ENCODE measurements around the gene KIFBP. TPM values are rescaled to one million over a fixed set of nuclear protein-coding genes. Genes with fewer than 3 reads are reported as not detected.

Gene KIFBP
- polyA plus RNA-seq, 1 experiment = 27.4 TPM

DNA sequence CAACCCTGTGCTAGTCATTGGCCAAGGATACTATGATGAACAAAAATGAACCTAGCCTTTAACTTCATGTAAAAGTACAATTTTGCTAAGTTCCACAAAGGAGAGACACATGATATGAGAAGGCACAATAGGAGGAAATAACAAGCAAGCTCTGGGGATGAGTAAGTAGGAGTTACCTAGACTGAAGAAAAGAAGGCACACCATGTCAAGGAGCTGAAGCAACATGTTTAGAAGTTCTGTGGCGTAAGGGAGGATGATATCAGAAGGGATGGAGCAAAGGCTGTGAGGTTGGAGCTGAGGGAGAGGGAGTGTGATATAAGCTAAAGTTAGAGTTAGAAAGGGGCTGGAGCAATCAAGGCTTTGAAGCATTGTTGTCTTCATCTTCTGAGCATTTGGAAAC is 25.6 kb downstream of the KIFBP start:
- CTCF ChIA-PET = interaction anchor here (0.6 to 2.8 kb wide), 4 partner anchors 9 to 391 kb away, joined by 3 to 12 read pairs (median 4); no protein-coding TSS in a partner anchor

DNA sequence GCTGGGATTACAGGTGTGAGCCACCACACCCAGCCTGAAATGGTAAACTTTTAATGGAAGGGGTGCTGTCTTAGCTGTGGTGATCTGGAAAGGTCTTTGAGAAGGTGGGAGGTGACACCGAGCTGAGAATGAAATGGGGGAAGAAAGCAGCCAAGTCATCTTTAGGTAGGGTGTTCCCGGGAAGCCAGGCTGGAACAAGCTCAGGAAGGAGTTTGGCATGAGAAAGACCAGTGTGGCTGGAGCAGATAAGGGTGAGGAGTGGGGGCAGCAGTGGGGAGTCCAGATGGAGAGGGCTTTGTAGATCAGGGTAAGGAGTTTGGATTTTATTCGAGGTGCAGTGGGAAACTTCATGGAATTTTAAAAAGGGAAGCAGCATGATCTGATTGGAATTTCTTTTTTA is 30.0 kb downstream of the KIFBP start:
- Histone ChIP-seq H3K36me3 (ENCODE audit: control insufficient read depth, insufficient read depth, low read length) (peaks cover 4% of the 10 kb centered on the region; the same call in 1 of the 2 replicates), H3K4me3 (ENCODE audit: low read depth, low read length) (no peak overlapping the region), H3K27me3 (ENCODE audit: control insufficient read depth, insufficient read depth, low read length) (no peaks in the 10 kb centered on the region)
- ChIA-PET POLR2A (no interaction called here), CTCF (interaction anchor here (0.6 to 1.6 kb wide), 2 partner anchors 14 to 74 kb away, joined by 3 to 4 read pairs; no protein-coding TSS in a partner anchor)
- no peak for DNase-seq (ENCODE audit: low read depth)
- TF ChIP-seq, protein P1, sequence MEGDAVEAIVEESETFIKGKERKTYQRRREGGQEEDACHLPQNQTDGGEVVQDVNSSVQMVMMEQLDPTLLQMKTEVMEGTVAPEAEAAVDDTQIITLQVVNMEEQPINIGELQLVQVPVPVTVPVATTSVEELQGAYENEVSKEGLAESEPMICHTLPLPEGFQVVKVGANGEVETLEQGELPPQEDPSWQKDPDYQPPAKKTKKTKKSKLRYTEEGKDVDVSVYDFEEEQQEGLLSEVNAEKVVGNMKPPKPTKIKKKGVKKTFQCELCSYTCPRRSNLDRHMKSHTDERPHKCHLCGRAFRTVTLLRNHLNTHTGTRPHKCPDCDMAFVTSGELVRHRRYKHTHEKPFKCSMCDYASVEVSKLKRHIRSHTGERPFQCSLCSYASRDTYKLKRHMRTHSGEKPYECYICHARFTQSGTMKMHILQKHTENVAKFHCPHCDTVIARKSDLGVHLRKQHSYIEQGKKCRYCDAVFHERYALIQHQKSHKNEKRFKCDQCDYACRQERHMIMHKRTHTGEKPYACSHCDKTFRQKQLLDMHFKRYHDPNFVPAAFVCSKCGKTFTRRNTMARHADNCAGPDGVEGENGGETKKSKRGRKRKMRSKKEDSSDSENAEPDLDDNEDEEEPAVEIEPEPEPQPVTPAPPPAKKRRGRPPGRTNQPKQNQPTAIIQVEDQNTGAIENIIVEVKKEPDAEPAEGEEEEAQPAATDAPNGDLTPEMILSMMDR (IDR thresholded peaks at IDR 0.05; ENCODE audit: insufficient read depth, low read depth, low read length) = no peak

More for the DNA sequence above, 25.6 kb downstream of the KIFBP start:
- no peak overlapping the region for H3K4me3 ChIP-seq (ENCODE audit: low read depth, low read length)
- POLR2A ChIA-PET = no interaction called here
- TF ChIP-seq, protein P1 (IDR thresholded peaks at IDR 0.05; ENCODE audit: insufficient read depth, low read depth, low read length) = no peak
- H3K36me3 ChIP-seq (ENCODE audit: control insufficient read depth, insufficient read depth, low read length) = peaks cover 6% of the 10 kb centered on the region
- no peaks in the 10 kb centered on the region for H3K27me3 ChIP-seq (ENCODE audit: control insufficient read depth, insufficient read depth, low read length)
- DNase-seq (ENCODE audit: low read depth) = no peak

DNA sequence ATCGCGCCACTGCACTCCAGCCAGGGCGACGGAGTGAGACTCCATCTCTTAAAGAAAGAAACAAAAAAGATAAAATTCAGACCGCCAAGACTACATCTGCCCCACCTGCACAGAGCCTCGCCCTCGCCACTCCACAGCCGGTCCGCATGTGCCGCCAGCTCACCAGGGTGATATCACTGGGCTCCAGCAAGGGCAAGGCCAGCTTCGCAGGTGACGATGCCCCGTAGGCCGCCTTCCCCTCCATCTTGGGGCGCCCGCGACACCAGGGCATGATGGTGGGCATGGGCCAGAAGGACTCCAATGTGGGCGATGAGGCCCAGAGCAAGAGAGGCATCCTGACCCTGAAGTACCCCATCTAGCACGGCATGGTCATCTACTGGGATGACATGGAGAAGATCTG is 34.0 kb downstream of the KIFBP start:
- H3K27me3 ChIP-seq (ENCODE audit: control insufficient read depth, insufficient read depth, low read length) = no peaks in the 10 kb centered on the region
- TF ChIP-seq, protein P1 (IDR thresholded peaks at IDR 0.05; ENCODE audit: insufficient read depth, low read depth, low read length) = no peak
- no peak for DNase-seq (ENCODE audit: low read depth)
- ChIA-PET CTCF (no interaction called here), POLR2A (no interaction called here)
- H3K4me3 ChIP-seq (ENCODE audit: low read depth, low read length) = no peak overlapping the region
- H3K36me3 ChIP-seq (ENCODE audit: control insufficient read depth, insufficient read depth, low read length) = no peaks in the 10 kb centered on the region

DNA sequence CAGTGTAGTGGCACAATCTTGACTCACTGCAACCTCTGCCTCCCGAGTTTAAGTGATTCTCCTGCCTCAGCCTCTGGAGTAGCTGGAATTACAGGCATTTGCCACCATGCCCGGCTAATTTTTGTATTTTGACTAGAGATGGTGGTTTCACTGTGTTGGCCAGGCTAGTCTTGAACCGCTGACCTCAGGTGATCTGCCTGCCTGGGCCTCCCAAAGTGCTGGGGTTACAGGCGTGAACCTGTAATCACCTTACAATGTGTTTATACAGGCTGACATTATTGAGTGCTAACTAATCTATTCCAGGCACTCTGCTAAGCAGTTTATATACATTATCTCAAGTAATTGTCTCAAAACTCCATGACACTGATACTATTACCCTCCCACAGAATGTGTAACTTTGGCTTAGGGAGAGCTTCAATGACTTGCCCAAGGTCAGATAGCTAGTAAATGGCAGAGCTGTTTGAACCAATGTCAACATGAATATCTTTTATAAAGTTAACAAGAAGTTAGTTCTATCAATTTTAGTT is 36.8 kb downstream of the KIFBP start:
- CTCF ChIA-PET = no interaction called here
- TF ChIP-seq, protein P1 (IDR thresholded peaks at IDR 0.05; ENCODE audit: insufficient read depth, low read depth, low read length) = no peak
- POLR2A ChIA-PET = no interaction called here

DNA sequence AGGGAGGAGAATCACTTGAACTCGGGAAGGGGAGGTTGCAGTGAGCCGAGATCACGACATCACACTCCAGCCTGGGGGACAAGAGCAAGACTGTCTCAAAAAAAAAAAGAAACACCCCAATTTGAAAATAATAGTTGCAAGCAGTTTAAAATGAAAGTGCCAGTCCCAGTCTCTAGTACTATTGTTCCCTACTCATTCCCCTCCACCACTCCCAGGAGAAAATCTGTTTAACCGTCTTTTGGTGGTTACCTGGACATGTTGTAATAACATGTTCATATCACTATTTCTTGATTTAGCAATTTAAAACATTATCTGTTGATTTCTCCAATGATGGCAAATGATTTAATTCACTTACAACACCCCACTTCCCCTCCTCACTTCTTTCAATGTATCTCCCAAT is 44.7 kb downstream of the KIFBP start:
- Histone ChIP-seq H3K27me3 (ENCODE audit: control insufficient read depth, insufficient read depth, low read length) (no peaks in the 10 kb centered on the region), H3K4me3 (ENCODE audit: low read depth, low read length) (no peak overlapping the region), H3K36me3 (ENCODE audit: control insufficient read depth, insufficient read depth, low read length) (no peaks in the 10 kb centered on the region)
- POLR2A ChIA-PET = no interaction called here
- CTCF ChIA-PET = no interaction called here
- TF ChIP-seq, protein P1 (IDR thresholded peaks at IDR 0.05; ENCODE audit: insufficient read depth, low read depth, low read length) = no peak
- no peak for DNase-seq (ENCODE audit: low read depth)

More for the DNA sequence above, 36.8 kb downstream of the KIFBP start:
- Histone ChIP-seq H3K27me3 (ENCODE audit: control insufficient read depth, insufficient read depth, low read length) (no peaks in the 10 kb centered on the region), H3K4me3 (ENCODE audit: low read depth, low read length) (no peak overlapping the region), H3K36me3 (ENCODE audit: control insufficient read depth, insufficient read depth, low read length) (no peaks in the 10 kb centered on the region)
- DNase-seq (ENCODE audit: low read depth) = no peak
